NCI-H460 (cell line): Measurements from ENCODE around the gene PXDN. TPM values are rescaled to one million over a fixed set of nuclear protein-coding genes. Genes with fewer than 3 reads are reported as not detected.

Experiments used
- DNase-seq: peaks from one replicate; pipeline ENCODE4 v3.0.0-alpha.2; 2016; ENCODE audit warnings: low read depth; ENCODE audit errors: extremely low read depth
- total RNA-seq: library from RNA; depleted of rRNA; stranded (reverse); fragments of >200 nt; shearing (Covaris generic); gene quantifications from 2 replicates; pipeline ENCODE4 v1.2.3, GENCODE V29; 2014

Gene PXDN
- total RNA-seq, 1 experiment from 2014 or later = 25.1 TPM

GRCh38 chr2:1756456-1756855 is 12.1 kb upstream of the PXDN start:
- no peak for DNase-seq

DNA sequence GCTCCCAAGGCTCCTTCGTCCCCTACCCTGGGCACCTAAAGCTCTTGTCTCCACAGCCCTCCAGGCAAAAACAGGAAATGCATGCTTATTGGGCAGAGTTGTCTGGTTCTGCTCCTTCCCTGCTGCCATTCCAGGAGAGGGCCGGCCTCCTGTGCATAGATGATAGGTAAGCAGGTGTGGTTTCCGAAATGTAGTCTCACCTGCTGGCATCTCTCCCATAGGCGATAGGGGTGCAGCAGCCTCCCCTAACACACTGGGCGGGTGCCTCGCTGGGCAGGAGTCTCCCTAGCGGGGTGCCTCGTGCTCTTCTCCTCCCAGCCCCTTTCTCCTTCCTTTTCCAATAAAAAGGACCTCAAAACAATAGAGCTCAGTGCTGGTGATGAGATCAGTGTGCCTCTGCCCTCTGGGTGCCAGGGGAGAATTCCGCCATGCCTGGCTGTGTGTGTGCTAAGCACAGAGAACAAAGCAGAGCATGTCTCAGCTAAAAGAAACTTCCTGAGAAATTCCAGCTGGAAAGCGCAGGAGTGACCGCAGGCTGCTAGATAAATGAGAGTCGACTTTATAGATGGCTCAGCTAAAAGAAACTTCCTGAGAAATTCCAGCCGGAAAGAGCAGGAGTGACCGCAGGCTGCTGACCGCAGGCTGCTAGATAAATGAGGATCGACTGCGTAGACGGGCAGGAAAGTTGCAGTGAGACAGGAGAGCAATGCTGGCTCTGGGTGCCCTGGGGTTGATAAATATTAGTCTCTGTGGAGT is 11.3 kb upstream of the PXDN start:
- no peak for DNase-seq

DNA sequence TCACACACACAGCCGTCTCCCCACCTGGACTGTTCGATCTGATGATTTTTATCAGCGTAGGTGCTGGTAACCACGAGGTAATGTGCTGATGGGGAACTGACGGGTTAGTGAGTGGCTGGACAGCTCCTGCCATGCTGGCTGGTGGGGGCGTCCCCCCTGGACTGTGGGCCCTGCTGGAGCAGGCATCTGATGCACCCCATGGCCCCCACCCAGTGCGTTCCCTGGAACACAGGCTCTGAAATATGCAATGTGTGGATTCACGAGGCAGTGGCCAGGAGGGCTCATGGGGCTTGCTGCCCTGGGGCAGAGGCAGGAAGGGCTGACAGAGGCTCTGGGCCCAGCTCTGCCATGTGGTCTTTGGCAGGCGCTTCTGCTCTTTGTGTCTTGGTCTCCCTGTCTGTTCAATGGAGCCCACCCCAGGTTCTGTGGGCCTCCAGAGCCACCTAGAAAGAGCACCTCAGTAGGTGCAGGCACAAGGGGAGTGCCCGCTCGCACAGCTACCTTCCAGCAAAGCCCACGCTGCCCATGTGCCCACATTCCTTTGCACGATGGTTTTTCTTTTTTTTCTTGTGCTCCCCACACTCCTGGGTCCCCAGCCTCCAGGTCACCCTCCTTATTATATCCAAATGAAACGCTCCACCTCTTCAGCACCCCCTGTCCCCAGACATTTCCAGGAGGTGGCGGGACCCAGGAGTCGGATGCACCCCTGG is 10.3 kb upstream of the PXDN start:
- DNase-seq = no peak

GRCh38 chr2:1754046-1754445 is 9.7 kb upstream of the PXDN start:
- DNase-seq = no peak

- no peak for DNase-seq
These were observed 8.4 kb upstream of the PXDN start for GRCh38 chr2:1752751-1753150.

DNA sequence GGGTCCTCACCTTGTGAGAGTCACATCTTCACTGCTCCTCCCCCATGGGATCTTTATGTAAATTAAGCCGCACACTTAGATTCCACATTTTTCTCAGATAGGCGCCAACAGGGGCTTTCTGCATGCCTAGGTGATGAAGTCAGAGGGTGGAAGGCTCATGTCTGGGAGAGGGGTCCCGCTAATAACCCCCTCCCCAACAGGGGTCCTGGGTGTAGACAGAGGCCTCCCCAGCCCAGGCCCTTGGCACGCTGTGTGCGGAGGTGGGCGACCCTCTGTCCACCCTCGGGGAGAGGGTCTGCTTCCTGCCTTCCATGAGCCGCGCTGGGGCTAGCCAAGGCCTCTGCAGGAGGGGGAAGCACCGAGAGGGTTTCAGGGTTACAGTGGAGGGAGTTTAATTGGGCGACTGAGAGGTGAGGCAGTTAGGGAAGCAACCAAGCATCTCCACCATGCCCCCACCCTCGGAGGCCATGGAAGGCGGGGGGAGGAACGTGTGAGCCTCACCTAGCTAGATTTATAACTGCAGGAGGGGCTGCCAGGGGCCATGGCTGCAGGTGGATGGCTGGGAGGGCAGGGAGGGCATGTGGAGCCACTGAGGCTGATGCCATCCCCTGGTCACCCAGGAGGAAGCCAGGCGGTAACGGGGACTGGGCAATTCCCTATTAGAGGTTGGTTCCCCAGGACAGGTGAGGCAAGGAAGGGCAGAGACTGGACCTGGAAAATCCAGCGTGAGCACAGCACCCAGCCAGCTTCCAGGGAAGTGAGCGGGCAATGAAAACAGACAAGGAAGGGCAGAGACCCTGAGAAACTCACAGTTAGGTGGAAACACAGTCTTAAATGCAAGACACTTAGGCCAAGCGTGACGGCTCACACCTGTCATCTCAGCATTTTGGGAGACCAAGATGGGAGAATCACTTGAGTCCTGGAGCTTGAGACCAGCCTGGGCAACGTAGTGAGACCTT is 7.7 kb upstream of the PXDN start:
- DNase-seq = no peak

DNA sequence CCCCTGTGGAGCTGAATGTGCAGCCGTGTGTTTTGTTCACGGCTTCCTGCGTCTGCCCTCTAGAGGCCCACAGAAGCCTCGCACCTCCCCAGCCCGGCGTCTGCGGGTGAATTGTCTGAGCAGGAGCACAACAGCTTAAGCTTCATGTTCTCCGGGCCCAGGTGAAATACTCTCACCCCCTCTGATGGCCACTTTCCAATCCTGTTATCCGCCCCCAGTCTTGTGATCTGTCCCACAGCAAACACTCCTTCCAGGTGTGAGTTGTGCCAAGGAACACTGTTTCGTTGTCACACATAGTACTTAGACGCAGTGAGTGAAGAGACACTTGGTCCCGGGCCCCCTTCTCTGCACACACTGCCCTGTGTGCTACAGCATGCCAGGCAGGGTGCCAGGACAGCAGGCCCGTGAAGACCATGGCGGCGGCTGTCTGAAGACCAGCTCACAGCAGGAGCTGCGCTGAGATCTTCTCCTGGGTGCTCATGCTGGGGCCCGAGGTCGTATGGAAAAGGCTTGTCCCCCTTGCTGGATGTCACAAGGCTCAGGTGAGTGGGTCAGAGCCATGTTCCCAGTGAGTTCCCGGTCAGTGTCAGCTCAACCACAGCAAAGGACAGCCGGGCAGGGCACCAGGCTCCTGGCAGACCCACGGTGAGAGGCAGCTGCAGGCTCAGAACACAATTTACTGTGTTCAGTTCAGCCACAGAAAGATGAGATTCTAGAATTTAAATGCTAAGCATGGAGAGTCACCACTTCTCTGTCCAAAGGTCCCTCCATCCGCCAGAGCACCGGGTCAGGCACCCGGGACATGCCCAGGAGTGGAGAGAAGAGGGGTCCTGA is 6.8 kb upstream of the PXDN start:
- peak; percentile 49 for DNase-seq

- DNase-seq = no peak
These were observed 6.1 kb upstream of the PXDN start for GRCh38 chr2:1750270-1750932.

- DNase-seq = no peak
These were observed 5.3 kb upstream of the PXDN start for GRCh38 chr2:1749489-1750119.

DNA sequence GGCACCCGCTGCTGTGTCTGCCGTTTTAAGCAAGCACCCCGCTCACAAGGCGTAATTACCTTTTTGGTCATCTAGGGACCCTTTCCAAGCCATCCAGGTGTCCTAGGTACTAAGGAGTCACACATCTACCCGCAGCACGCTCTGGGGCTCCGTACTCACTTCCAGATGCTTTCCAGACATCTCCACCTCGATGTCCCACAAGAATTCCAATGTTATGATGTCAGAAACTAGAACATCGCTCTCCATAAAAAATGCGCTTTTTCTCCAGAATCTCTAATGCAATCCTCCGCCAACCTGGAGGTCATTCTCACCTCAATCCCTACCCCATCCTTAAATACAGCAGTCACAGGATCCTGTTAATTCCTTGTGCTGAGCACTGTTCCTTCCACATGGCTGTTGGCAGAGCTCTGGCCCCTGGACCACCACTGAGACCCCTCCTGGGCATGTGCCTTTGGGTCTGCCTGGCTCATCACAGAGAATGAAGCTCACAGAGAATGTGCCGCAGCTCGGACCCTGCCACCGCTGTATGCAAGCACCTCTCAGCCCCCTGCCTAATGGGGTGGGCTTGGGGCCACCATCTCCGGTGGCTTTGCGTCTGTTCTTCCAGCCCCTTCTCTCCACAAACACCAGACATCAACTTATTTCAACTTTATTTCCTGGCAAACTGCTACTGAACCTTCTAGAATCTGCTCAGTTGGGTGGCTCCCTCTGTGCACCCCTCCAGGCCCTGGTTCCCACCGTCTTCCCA is 4.6 kb upstream of the PXDN start:
- DNase-seq = no peak

- DNase-seq = no peak
These were observed 3.9 kb upstream of the PXDN start for GRCh38 chr2:1748176-1748740.

- no peak for DNase-seq
These were observed 3.0 kb upstream of the PXDN start for GRCh38 chr2:1747065-1747941.

DNA sequence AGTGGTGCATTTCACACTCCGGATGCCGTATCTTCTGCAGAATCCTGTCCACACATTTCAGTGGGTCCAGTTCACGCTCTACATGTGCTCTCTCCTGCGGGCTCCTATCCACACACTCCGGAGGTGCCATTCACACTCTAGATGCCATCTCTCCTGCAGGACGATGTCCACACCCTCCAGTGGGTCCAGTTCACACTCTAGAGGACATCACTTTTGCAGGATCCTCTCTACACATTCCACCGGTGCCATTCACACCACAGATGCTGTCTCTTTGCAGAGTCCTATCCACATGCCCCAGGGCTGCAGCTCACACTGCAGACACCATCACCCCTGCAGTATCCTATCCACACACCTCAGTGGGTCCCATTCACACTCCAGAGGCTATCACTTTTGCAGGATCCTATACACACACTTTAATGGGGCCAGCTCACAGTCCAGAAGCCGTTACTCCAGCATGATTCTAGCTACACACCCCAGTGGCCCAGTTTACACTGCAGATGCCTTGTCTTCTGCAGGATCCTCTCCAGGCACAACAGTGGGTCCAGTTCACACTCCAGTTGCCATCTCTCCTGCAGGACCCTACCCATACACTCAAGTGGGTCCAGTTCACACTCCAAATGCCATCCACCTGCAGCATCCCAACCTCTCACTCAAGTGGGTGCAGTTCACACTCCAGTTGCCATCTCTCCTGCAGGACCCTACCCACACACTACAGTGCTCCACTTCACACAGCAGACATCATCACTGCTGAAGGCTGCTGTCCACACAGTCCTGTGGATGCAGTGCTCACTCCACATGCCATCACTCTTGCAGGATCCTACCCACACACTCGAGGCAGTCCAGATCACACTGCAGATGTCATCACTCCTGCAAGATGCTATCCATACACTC is 2.1 kb upstream of the PXDN start:
- no peak for DNase-seq

- no peak for DNase-seq
These were observed 1.1 kb upstream of the PXDN start for GRCh38 chr2:1745171-1746023.

- no peak for DNase-seq
These were observed 217 bp downstream of the PXDN start for GRCh38 chr2:1744151-1744445.
